ENCODE data around the gene TTC28.
"Not testable (repeated sequence)": the region's sequence is repeated elsewhere in the genome, so short reads cannot be mapped to it uniquely, and the experiment has no call there.

Gene TTC28

GRCh38 chr22:28674121-28674563, 5.5 kb downstream of the TTC28 start:
- no peak for DNase-seq (ENCODE audit: low read depth)

GRCh38 chr22:28670756-28671155, 8.9 kb downstream of the TTC28 start:
- DNase-seq (ENCODE audit: low read depth) = no peak

- peak; percentile 33 for DNase-seq (ENCODE audit: low read depth)
Measured at GRCh38 chr22:28670161-28670560, 9.5 kb downstream of the TTC28 start.

- no peak for DNase-seq (ENCODE audit: low read depth)
Measured at GRCh38 chr22:28669387-28669786, 10.3 kb downstream of the TTC28 start.

GRCh38 chr22:28663569-28663942, 16.1 kb downstream of the TTC28 start:
- not testable (repeated sequence) for DNase-seq (ENCODE audit: low read depth)

GRCh38 chr22:28658448-28658847, 21.2 kb downstream of the TTC28 start:
- no peak for DNase-seq (ENCODE audit: low read depth)

- DNase-seq (ENCODE audit: low read depth) = no peak
Measured at GRCh38 chr22:28656181-28656580, 23.5 kb downstream of the TTC28 start.

GRCh38 chr22:28650463-28650862, 29.2 kb downstream of the TTC28 start:
- no peak for DNase-seq (ENCODE audit: low read depth)

GRCh38 chr22:28648792-28649191, 30.8 kb downstream of the TTC28 start:
- no peak for DNase-seq (ENCODE audit: low read depth)

- DNase-seq (ENCODE audit: low read depth) = no peak
Measured at GRCh38 chr22:28647216-28647615, 32.4 kb downstream of the TTC28 start.

GRCh38 chr22:28639321-28639720, 40.3 kb downstream of the TTC28 start:
- no peak for DNase-seq (ENCODE audit: low read depth)

GRCh38 chr22:28637225-28637624, 42.4 kb downstream of the TTC28 start:
- DNase-seq (ENCODE audit: low read depth) = no peak

GRCh38 chr22:28630177-28630574, 49.5 kb downstream of the TTC28 start:
- no peak for DNase-seq (ENCODE audit: low read depth)

- DNase-seq (ENCODE audit: low read depth) = no peak
Measured at GRCh38 chr22:28629420-28630176, 50.0 kb downstream of the TTC28 start.

- DNase-seq (ENCODE audit: low read depth) = no peak
Measured at GRCh38 chr22:28628766-28629165, 50.9 kb downstream of the TTC28 start.

- no peak for DNase-seq (ENCODE audit: low read depth)
Measured at GRCh38 chr22:28627791-28628190, 51.8 kb downstream of the TTC28 start.

GRCh38 chr22:28620244-28620922, 59.3 kb downstream of the TTC28 start:
- no peak for DNase-seq (ENCODE audit: low read depth)

GRCh38 chr22:28619236-28619635, 60.4 kb downstream of the TTC28 start:
- no peak for DNase-seq (ENCODE audit: low read depth)

GRCh38 chr22:28615423-28615822, 64.2 kb downstream of the TTC28 start:
- not testable (repeated sequence) for DNase-seq (ENCODE audit: low read depth)

GRCh38 chr22:28609921-28610320, 69.7 kb downstream of the TTC28 start:
- no peak for DNase-seq (ENCODE audit: low read depth)

GRCh38 chr22:28608546-28608945, 71.1 kb downstream of the TTC28 start:
- no peak for DNase-seq (ENCODE audit: low read depth)

GRCh38 chr22:28607795-28608194, 71.8 kb downstream of the TTC28 start:
- no peak for DNase-seq (ENCODE audit: low read depth)

GRCh38 chr22:28604966-28605761, 74.5 kb downstream of the TTC28 start:
- peak; percentile 29 for DNase-seq (ENCODE audit: low read depth)
